GM18526 (cell line): ENCODE data around the gene DOCK2.

ENCODE experiments used
- POLR2A ChIP-seq: IDR thresholded peaks from 3 replicates; pipeline ENCODE4 v1.6.1; 2011; ENCODE audit not compliant: insufficient read length; ENCODE audit errors: extremely low read depth

DOCK2 gene

DNA sequence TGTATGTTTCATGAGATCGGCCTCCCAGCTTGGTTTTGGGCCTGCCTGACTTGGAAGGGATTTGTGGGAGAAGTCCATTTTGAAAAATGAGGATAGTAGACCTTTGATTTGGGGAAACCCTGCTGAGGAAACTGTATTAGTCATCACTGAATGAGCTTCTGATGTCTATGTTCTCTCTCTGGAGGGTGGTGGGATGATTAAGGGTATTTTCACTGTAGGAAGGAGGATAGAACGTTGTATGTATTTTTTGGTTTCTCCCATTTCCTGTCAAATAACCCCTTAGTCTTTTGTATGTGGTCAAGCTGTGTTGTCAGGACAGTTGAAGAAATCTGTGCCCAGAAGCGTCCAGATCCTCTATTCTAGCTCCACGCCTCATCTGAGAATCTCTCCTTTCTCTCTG is 191.3 kb downstream of the DOCK2 start:
- no peak for TF ChIP-seq POLR2A

DNA sequence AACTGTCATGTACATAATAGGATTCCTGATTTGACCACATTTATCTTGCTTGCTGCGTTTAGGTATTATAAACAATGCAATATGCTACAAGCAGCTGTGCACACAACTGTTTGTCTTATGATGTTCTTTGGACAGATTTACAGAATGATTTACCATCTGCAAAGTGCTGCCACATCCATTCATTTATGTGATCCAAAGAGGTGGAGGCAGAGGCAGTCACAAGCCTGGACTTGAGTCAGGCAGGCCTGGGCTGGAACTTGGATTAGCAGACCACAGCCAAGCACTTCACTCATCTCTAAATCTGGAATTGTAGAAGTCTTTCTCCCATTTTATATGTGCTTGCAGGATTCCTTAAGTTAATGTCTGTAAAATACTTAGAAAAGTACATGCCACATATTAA is 194.3 kb downstream of the DOCK2 start:
- TF ChIP-seq POLR2A, result no peak

DNA sequence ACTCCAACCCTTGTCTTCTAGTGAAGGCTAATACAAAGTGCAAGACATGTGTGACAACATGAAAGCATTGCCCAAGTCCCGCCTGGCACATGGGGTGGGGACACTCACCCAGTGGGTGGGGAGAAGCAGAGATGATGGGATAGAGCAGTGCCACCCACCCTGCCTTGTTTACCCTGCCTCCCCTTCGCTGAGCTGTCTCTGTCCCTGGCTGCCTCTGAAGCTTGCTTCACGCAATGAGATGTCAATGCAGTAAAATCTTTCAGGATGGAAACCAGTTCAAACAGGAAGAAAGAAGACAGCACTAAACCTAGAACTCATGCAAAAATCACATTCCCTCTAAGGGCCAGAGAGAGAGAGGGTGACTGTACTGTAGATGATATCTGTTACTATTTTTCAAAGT is 195.2 kb downstream of the DOCK2 start:
- TF ChIP-seq POLR2A, result no peak

DNA sequence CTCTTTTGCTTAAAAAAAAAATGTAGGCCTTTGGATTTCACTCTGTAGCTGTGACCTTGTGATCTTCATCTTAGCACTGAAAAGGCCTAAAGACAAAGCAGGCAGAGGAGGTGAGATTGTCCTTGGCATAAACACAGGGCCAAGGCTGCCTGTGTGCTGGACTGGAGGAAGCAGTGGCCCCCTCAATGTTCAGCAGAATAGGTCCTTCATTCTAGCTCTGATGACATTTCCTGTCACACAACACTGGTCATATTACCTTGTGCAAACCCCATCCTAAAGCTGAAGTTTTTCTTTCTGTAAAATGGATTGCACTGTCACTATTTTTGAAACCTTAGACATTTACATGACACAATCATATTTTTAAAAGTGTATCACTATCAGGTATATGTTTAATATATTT is 195.8 kb downstream of the DOCK2 start:
- TF ChIP-seq POLR2A, result no peak

DNA sequence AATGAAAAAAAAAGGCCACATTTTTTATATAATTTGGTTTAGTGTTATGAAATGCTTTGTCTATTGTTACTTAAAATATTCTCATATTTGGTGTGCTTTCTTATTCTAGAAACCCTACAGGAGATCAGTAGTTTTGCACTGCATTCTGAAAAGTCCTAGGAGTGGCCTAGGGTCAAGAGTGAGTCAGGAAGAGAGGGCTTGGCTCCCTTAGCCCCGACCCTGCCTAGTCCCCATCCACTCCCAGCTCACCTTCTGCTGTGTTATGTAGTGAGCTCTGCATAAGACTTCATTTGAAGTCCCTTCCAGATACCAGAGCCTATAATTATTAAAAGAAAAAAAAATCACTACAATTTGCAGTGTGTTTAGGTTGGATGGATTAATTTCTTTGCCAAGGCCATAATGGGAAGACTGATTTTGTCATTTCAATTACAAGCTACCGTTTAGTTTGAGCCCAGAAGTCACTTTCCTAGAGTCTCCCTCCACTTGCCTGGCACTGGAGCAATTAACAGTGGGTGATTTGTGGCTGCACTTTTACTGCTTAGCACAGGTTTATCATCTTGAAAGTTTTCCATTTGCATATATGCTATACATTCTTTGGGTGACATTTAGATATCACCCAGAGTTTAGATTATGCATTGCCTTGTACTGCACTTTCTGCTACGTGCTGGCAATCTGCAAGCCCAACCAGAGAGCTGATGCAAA is 199.9 kb downstream of the DOCK2 start:
- no peak for TF ChIP-seq POLR2A

DNA sequence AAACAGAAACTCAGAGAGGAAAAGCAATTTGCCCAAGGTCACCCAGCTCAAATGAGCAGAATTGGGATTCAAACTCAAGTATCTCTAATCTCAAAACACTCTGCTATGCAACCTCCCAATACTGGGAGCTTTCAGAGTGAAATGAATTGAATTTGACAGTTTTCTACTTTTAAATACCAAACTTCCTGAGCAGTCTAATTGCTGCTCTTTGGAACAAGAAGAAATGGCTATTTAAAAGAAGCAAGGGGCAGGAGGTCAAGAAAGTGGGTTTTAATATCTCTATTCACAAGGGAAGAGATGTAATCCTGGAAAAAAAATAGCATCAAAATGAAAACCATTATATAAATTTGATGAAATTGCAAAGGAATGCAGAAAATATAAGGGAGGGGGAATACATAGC is 200.6 kb downstream of the DOCK2 start:
- TF ChIP-seq POLR2A, result no peak

DNA sequence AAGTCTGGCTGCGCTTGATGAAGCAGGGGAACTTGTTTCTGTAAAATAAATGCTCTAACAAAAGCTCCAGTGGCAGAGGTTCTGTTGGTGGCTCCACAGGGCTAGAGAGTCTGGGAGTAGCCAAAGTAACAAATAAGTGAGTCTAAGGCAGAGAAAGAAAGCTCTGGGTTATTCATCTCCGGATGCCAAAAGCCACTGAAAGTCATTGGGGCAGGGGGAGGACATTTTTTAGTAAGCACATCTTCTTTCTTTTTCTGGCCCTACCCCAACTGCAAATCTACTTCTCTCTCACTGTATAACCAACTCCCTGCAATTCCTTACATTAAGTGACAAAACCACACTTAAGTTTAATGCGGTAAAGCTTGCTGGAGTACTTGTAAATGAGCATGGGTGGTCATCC is 201.6 kb downstream of the DOCK2 start:
- TF ChIP-seq POLR2A, result no peak

DNA sequence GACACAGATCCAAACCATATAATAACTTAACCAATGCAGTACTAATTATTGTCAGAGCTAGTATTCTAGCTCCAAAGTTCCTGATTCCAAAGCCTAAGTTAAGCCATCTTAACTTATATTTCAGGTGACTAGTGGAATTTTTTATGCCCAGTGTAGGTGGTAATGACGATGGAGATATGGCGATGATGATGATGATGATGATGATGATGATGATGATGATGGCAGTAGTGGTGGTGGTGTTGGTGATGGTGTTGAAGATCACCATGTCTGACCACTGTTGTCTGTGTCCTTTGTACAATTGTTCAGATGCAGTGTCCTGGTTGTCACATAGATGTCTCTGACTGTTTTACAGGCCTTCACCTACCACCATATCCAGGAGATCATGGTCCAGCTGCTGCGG is 203.3 kb downstream of the DOCK2 start:
- TF ChIP-seq POLR2A, result no peak

DNA sequence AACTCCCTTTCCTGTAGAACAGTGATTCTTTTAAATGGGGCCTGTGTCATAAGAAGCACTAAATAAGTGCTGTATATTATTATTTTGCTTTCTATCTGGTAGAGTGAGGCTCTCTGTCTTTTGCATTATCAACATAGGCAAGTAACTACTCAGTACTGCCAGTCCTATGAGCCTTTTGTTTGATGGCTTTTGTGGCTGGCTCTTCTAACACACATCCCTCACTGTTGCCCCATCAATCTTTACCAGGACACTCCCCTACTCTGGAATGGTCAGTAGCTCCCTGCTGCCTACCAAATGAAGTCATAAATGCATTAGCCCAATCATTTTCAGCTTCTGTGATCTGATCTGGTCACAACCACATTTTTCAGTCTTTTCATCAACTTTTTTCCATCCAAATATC is 205.6 kb downstream of the DOCK2 start:
- no peak for TF ChIP-seq POLR2A

DNA sequence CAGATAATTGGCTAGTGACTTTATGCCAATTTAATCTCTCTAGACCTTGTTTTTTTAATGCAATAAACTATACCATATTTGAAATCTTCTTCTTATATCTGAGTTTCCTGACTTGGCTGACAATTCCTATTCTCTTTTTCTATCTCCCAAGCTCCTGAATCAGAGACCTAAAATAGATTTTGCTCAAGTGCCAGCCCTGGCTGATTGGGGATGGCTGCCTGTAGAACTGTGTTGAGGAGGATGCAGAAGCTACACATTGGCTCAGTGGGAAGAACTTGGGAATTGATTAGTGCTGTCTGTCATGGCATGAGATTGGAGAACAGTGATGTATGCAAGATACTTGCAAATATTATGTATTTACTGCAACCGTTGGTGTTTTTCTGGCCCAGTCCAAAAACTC is 210.4 kb downstream of the DOCK2 start:
- no peak for TF ChIP-seq POLR2A

DNA sequence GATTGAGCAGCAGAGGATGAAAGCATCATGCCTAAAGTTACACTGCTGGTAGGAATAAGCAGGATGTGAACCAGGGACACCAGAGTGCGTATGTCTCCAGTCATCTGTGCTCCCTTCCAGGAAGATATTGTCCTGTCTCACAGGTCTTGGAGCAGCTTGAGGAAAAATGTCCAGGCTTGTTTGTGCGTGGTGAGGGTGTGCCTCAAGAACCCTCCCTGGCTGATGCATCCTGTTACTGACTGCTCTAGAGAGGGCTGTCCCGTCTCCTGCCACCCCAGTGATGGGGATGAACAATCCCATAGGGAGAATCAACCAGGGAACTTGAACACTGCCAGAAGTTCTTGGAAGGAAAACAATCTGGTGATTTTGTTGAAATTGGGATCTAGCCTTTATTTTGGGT is 211.2 kb downstream of the DOCK2 start:
- no peak for TF ChIP-seq POLR2A

DNA sequence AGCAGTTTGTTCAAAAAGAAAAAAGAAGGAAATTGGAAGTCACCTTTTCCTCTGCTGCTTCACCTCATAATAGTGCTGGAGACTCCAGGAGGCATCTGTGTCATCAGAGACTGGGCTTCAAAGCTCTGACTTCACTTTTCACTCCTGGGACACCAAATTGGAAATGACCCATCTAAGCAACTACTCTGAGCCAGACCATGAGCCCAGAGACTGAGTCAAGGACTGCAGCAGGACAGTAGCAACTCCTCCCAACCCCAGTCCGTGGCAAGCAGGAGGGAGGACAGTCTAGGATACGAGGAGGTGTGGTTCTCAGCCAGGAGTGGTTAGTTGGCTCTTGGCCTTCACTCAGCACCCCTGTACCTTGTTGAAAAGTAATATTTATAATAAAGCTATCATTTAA is 211.7 kb downstream of the DOCK2 start:
- no peak for TF ChIP-seq POLR2A

DNA sequence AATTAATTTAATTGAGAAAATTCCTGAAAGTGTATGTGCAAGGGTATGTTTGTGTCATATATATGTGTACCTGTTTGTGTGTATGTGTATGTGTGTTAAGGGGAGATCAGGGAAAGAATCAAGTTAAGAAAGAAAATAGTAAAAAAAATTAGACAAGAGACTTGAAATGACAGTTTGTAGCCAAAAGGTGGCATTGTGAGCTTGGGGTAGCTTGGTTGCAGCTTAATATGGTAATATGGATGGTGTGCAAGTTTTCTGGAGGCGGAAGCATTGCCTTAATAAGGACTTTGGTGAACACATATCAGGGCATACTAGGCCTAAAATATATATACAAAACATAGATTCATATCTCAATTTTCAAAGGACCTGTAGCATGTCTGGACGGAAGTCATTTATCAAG is 213.3 kb downstream of the DOCK2 start:
- TF ChIP-seq POLR2A, result no peak

DNA sequence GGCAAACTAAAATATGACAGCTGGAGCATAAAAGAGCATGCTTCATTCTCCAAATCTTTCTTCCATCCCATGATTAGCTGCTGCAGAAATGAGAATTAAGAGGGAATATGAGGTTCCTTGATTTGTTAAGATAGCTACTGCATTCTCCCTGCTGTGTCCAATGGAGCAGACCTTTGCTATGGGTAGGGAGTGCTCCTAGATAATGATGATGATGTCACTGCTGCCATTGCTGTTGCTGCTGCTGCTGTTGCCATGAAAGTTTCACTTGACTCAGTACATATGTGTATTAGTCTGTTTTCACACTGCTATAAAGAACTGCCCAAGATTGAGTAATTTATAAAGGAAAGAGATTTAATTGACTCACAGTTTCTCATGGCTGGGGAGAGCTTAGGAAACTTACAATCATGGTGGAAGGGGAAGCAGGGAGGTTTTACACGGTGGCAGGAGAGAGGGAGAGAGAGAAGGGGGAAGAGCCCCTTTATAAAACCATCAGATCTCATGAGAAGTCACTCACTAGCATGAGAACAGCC is 214.3 kb downstream of the DOCK2 start:
- TF ChIP-seq POLR2A, result no peak

DNA sequence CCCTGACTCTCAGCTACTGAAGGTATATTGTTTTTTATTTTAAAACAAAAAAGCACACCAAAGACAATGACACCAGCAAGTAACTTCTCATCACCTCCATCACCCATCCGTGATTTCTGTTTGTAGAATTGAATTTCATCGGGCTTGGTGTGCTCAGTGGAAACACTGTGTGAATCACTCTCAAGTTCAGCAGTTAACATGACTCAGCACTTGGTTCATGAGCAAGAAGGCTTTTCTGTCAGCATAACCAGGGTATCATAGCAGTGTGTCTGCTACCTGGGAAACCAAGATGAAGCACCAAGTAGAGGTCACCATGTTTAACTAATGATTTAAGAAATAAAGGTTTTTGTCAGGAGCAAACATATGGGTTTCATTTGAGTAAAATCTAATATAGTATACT is 219.5 kb downstream of the DOCK2 start:
- TF ChIP-seq POLR2A, result no peak

DNA sequence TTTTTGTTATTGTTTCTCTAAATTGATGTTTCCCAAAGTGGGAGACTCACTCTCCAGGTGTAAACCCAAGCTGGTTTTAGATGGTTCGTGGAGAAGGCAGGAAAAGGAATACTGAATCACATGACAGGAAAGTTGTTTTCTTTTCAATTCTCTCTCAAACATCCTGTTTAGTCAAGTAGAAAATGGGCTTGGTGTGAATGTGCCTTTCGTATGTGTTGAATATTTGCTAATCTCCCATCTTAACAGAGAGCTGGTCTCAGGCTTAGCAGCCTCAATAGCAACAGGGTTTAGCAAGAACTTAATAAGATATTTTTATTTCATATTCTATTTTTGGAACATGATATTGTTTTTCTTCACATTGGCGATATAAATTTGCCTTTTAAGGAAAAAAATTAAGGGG is 223.5 kb downstream of the DOCK2 start:
- TF ChIP-seq POLR2A, result no peak

DNA sequence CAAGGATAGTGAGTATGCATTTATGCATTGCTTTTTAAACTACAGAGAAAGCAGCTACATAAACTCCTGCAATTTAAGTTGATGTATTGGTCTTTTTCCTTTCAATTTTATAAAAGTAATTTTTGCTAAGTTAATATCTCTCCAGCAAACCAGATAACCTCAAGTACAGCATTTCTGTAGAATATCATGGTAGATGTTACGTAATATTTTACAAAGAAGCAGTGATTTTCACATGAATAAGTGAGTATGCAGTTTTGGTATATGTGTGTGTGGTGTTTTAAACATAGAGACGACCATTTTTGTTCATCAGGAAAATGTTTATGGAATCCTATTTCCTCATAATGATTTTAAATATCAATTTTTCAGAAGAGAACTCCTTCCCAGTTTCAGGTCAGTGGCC is 224.4 kb downstream of the DOCK2 start:
- no peak for TF ChIP-seq POLR2A
